ENCODE results near the gene MYH16. TPM values are rescaled to one million over a fixed set of nuclear protein-coding genes. Genes with fewer than 3 reads are reported as not detected.
"Not testable (repeated sequence)": the region's sequence is repeated elsewhere in the genome, so short reads cannot be mapped to it uniquely, and the experiment has no call there.

Gene MYH16
- under 1 TPM in 2 of 4 donors, not detected in 2; 0.03 to 0.50 TPM for polyA plus RNA-seq (ENCODE audit: insufficient read length in 4 of 4)

- no peak for DNase-seq (ENCODE audit: low read depth in 4 of 4, low spot score in 3 of 4)
Observed at GRCh38 chr7:99272476-99273045, at the start of gene MYH16. Gene MYH16, plus strand, starts transcription at chr7:99272839.

GRCh38 chr7:99224263-99224898 is 48.3 kb upstream of the MYH16 start:
- not testable (repeated sequence) for DNase-seq (ENCODE audit: low read depth in 4 of 4, low spot score in 3 of 4)

DNA sequence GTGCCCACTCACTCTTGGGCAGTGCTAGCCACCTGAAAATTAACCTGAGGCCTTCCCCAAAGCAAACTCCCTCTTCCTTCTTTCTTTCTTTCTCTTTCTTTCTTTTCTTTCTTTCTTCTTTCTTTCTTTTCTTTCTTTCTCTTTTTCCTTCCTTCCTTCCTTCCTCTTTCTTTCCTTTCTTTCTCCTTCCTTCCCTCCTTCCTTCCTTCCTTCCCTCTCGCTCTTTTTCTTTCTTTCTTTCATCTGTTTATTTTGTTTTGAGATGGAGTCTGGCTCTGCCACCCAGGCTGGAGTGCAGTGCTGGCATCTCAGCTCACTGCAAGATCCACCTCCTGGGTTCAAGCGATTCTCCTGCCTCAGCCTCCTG is 47.8 kb upstream of the MYH16 start:
- no peak for DNase-seq (ENCODE audit: low read depth in 4 of 4, low spot score in 3 of 4)

- DNase-seq (ENCODE audit: low read depth in 4 of 4, low spot score in 3 of 4) = no peak
Observed at GRCh38 chr7:99229234-99229633, 43.4 kb upstream of the MYH16 start.

- no peak for DNase-seq (ENCODE audit: low read depth in 4 of 4, low spot score in 3 of 4)
Observed at GRCh38 chr7:99232082-99232770, 40.4 kb upstream of the MYH16 start.

DNA sequence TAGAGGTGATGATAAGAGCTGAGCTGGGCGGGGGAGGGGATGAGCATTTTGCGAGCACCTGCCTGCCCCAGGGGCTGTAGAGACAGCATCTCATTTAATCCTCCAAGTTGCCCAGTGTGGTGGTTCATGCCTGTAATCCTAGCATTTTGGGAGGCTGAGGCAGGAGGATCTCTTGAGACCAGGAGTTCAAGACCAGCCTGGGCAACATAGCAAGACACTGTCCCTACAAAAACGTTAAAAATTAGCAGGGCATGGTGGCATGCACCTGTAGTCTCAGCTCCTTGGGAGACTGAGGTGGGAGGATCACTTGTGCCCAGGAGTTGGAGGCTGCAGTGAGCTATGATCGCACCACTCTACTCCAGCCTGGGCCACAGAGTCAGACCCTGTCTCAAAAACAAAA is 39.7 kb upstream of the MYH16 start:
- DNase-seq (ENCODE audit: low read depth in 4 of 4, low spot score in 3 of 4) = not testable (repeated sequence)

DNA sequence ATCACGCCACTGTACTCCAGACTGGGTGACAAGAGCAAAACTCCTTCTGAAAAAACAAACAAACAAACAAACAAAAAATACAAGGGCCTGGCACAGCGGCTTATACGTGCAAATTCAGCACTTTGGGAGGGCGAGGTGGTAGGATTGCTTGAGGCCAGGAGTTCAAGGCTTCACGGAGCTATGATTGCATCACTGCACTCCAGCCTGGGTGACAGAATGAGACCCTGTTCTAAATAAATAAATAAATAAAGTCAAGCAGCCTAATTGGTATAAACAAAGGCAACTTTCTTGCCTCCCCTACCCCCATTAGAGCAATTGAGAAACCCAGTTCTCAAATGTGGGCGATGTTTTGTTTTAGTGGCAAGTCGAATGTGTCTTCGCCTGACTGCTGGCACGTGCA is 38.5 kb upstream of the MYH16 start:
- DNase-seq (ENCODE audit: low read depth in 4 of 4, low spot score in 3 of 4) = no peak

DNA sequence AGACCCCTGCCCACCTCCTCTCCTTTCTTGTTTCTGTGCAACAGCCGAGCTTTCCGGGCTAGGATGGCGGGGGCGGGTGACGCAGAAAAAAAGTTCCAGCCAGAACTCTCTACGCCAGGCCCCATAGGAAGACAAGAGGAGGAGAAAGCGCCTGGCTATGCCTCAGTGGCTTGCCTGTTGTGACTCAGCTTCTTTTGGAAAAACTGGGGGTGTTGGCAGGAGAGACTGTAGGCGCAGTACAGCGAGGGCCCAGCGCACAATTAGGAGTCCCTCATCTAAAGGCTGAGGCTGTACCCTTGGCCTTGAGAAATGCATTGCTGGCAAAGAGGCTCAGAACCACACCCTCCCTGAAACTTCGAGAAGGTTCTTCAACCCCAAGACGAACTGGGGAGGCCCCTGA is 36.7 kb upstream of the MYH16 start:
- DNase-seq (ENCODE audit: low read depth in 4 of 4, low spot score in 3 of 4) = no peak

DNA sequence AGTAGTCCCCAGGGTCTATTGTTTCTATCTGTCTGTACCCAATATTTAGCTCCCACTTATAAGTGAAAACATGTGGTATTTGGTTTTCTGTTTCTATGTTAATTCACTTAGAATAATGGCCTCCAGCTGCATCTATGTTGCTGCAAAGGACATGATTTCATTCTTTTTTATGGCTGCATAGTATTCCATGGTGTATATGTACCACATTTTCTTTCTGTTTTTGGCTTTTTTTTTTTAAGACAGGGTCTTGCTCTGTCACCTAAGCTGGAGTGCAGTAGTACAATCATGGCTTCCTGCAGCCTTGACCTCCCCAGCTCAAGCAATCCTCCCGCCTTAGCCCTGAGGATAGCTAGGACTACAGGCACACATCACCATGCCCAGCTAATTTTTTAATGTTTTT is 34.8 kb upstream of the MYH16 start:
- not testable (repeated sequence) for DNase-seq (ENCODE audit: low read depth in 4 of 4, low spot score in 3 of 4)

- DNase-seq (ENCODE audit: low read depth in 4 of 4, low spot score in 3 of 4) = no peak
Observed at GRCh38 chr7:99238558-99239341, 33.9 kb upstream of the MYH16 start.

- DNase-seq (ENCODE audit: low read depth in 4 of 4, low spot score in 3 of 4) = no peak
Observed at GRCh38 chr7:99242682-99243081, 30.0 kb upstream of the MYH16 start.

DNA sequence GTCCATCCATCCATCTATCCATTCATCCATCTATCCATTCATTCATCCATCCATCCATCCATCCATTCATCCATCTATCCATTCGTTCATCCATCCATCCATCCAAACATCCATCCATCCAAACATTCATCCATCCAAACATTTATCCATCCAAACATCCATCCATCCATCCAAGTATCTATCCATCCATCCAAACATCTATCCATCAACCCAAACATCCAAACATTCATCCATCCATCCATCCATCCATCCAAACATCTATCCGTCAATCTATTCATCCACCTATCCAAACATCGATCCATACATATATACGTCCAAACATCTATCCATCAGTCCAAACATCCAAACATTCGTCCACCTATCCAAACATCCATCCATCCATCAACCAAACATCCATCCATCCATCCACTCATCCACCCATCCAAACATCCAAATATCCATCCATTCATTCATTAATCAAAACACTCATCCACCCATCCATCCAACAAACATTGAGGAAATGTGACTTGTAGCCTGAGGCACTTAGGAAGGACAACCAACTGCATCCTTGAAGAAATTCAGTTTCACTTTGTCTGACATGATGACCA is 28.8 kb upstream of the MYH16 start:
- no peak for DNase-seq (ENCODE audit: low read depth in 4 of 4, low spot score in 3 of 4)

DNA sequence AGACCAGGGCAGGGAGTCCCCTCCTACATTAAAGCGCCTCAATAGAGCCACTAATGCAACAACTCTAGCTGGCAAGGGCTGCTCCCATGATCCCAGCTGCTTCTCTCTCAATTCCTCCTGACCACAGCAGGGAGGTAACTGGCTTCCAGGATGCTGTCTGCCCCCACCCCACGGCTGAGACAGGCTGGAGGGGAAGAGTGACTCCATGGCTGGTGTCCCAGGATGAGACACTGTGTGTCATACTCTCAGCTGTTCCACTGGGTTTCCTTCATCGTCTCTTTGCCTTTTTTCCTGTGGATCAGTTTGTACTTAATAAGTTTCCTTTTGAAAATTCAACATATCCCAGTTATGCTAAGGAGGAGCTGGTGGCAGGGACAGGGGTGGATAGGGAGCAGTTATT is 27.7 kb upstream of the MYH16 start:
- DNase-seq (ENCODE audit: low read depth in 4 of 4, low spot score in 3 of 4) = no peak

DNA sequence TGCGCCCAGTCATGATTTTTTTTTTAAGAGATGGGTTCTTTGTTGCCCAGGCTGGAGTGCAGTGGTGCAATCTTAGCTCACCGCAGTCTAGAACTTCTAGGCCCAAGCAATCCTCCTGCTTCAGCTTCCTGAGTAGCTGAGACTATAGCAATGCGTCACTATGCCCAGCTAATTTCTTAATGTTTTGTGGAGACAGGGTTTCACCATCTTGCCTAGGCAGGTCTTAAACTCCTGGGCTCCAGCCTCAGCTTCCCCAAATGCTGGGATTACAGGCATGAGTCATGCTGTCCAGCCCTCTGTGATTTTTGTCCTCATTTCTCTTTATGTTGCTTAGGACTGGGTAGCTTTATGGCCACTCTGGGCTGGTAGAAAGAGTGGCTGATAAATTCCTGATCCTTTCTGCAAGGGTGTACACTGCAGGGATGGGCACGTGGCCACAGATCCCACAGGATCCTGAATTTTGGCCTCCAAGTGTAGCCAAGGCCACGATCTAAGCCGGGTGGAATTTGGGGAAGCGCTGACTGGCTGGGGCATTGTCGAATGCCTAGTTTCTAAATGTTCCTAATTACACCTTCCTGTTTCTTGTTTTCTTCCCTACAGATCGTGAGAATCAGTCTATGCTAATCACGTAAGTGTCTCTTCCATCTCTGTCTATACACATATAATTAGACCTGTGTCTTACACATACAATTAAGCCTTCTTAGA is 24.1 kb upstream of the MYH16 start:
- no peak for DNase-seq (ENCODE audit: low read depth in 4 of 4, low spot score in 3 of 4)

GRCh38 chr7:99249985-99250575 is 22.6 kb upstream of the MYH16 start:
- DNase-seq (ENCODE audit: low read depth in 4 of 4, low spot score in 3 of 4) = no peak

DNA sequence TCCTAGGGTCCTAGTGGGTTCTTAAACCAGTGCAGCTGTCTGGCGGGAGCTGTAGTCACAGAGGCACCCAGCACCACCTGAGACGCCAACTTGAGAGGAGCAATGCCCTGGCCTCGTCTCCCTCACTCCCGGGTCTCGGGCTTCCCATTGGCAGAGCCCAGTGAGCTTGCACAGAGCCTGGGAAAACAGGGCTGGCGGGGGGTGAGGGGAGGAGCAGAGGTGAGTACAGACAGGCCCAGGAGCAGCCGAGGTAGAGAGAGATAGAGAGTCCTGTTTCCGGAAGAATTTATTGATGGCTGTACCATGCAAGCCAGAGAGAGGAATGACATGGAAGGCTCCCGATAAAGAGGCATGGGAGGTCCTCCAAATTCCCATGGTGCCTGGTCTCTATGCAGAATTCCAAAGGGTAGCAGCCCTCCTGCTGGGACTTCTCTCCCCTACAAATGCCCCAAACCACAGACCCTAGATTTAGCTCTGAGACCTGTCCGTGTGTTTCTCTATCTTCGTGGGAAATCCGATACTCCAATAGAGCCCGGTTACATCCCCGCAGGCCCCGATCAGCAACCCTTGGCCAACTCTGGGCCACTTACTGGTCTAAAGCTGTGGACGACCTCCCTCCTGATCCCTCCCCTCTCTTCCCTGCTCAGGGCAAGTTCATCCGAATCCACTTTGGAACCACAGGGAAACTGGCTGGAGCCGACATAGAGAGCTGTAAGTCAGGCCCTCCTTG is 20.3 kb upstream of the MYH16 start:
- DNase-seq (ENCODE audit: low read depth in 4 of 4, low spot score in 3 of 4) = no peak

GRCh38 chr7:99253369-99253768 is 19.3 kb upstream of the MYH16 start:
- DNase-seq (ENCODE audit: low read depth in 4 of 4, low spot score in 3 of 4) = no peak

DNA sequence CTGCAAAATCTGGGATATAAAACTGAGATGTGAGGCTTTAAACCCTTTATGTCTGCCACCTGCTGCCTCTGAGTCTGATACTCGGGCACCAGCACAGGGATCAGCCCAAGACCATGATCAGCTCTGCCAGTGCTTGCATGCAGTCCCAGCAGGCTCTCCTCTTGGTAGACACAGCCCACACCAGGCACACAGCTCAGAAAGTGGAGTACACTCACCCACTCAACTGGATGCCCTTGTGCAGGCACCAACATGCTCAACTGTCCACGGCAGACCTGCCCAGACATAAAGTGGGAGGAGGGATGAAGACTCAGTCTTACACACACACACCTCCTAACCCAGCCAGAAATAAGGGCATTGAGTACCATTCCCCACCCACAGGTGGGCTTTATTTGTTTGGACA is 18.2 kb upstream of the MYH16 start:
- DNase-seq (ENCODE audit: low read depth in 4 of 4, low spot score in 3 of 4) = no peak

- DNase-seq (ENCODE audit: low read depth in 4 of 4, low spot score in 3 of 4) = no peak
Observed at GRCh38 chr7:99255463-99255862, 17.2 kb upstream of the MYH16 start.

Measured in left renal pelvis (tissue), 4 donors.